ENCODE results near the gene LYPD3.

DNA sequence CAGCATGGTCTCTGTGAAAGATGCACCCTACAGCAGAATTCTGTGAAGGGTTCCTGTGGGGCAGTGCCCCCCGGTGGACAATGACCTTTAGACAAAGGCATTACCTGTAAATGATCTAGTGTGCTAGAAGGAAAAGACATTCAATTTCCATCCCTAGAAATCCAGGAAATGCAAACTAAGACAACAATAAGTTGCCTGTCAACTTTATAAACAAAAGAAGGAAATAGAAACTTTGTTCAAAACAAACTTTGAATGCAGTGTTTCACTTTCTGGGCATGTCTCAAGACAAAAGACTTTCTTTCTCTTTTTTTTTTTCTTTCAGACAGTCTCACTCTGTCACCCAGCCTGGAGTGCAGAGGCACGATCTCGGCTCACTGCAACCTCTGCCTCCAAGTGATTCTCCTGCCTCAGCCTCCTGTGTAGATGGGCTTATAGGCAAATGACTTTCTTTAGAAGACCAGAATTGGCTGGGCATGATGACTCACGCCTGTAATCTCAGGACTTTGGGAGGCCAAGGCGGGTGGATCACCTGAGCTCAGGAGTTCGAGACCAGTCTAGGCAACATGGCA lies 35.2 kb downstream of the LYPD3 start:
- no peak for TF ChIP-seq POLR2AphosphoS5 (IDR thresholded peaks at IDR 0.05; ENCODE audit: low read depth)
- TF ChIP-seq, protein P1, sequence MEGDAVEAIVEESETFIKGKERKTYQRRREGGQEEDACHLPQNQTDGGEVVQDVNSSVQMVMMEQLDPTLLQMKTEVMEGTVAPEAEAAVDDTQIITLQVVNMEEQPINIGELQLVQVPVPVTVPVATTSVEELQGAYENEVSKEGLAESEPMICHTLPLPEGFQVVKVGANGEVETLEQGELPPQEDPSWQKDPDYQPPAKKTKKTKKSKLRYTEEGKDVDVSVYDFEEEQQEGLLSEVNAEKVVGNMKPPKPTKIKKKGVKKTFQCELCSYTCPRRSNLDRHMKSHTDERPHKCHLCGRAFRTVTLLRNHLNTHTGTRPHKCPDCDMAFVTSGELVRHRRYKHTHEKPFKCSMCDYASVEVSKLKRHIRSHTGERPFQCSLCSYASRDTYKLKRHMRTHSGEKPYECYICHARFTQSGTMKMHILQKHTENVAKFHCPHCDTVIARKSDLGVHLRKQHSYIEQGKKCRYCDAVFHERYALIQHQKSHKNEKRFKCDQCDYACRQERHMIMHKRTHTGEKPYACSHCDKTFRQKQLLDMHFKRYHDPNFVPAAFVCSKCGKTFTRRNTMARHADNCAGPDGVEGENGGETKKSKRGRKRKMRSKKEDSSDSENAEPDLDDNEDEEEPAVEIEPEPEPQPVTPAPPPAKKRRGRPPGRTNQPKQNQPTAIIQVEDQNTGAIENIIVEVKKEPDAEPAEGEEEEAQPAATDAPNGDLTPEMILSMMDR (conservative IDR thresholded peaks at IDR 0.05; ENCODE audit: low read depth in 2 of 2), result peak; percentile 68 to 70
